OCI-LY7 (cell line): ENCODE measurements around the gene PGP. TPM values are rescaled to one million over a fixed set of nuclear protein-coding genes. Genes with fewer than 3 reads are reported as not detected.

Experiments
- BruUV-seq: library from RNA; stranded (reverse); fragments of 400-500 nt; replicated peaks from 2 replicates; lab custom pipeline; 2021; lab: Mats Ljungman, UMichigan
- CTCF ChIA-PET: fragments of 300-600 bp; sonication (Branson Sonifier 250); formaldehyde crosslinking; loops from one replicate; lab custom pipeline; 2022; ENCODE audit warnings: antibody characterized with exemption; ENCODE audit not compliant: unreplicated experiment; lab: Charles Lee
- POLR2A ChIA-PET: fragments of 300-600 bp; sonication (Branson Sonifier 250); formaldehyde crosslinking; loops from one replicate; lab custom pipeline; 2022; ENCODE audit warnings: antibody characterized with exemption; lab: Charles Lee
- DNase-seq: peaks from one replicate; pipeline ENCODE4 v3.0.0-alpha.2; 2015; ENCODE audit warnings: low spot score
- H2AFZ ChIP-seq: fragments of 200-600 bp; sonication (generic), shearing (Covaris generic); 2 replicates; pipeline ENCODE4 v1.6.1; 2014; ENCODE audit warnings: mild to moderate bottlenecking, antibody characterized with exemption, low read length, moderate library complexity
- H3K27ac ChIP-seq: fragments of 200-600 bp; sonication (generic); 2 replicates; pipeline ENCODE4 v1.5.1; 2014; ENCODE audit warnings: mixed run types, low read depth, mild to moderate bottlenecking, moderate library complexity, low read length, inconsistent platforms; ENCODE audit not compliant: poor library complexity, severe bottlenecking
- H3K36me3 ChIP-seq: fragments of 200-600 bp; sonication (generic); 2 replicates; pipeline ENCODE4 v1.6.1; 2014; ENCODE audit warnings: mild to moderate bottlenecking, antibody characterized with exemption, low read length, moderate library complexity, mixed read lengths; ENCODE audit not compliant: insufficient read depth
- H3K4me1 ChIP-seq: fragments of 200-600 bp; sonication (generic); 2 replicates; pipeline ENCODE4 v1.5.1; 2014; ENCODE audit warnings: mild to moderate bottlenecking, low read length; ENCODE audit not compliant: insufficient read depth, poor library complexity, severe bottlenecking
- H3K4me2 ChIP-seq: fragments of 200-600 bp; sonication (generic); 2 replicates; pipeline ENCODE4 v1.6.1; 2014; ENCODE audit warnings: mild to moderate bottlenecking, low read length
- H3K4me3 ChIP-seq: fragments of 200-600 bp; sonication (generic); 2 replicates; pipeline ENCODE4 v1.5.1; 2014; ENCODE audit warnings: mild to moderate bottlenecking, low read depth, low read length; ENCODE audit not compliant: poor library complexity, severe bottlenecking
- H3K79me2 ChIP-seq: fragments of 200-600 bp; sonication (generic); 2 replicates; pipeline ENCODE4 v1.6.1; 2016; ENCODE audit warnings: low read depth, mild to moderate bottlenecking, low read length, moderate library complexity, mixed read lengths; ENCODE audit not compliant: insufficient read depth
- H3K9me2 ChIP-seq: fragments of 200-600 bp; sonication (generic); 2 replicates; pipeline ENCODE4 v1.6.1; 2016; ENCODE audit warnings: mild to moderate bottlenecking, low read length, mixed read lengths; ENCODE audit not compliant: insufficient read depth
- H3K9me3 ChIP-seq: fragments of 200-600 bp; sonication (generic); 2 replicates; pipeline ENCODE4 v1.6.1; 2014; ENCODE audit warnings: mild to moderate bottlenecking, mixed run types, low read length, mixed read lengths
- H4K20me1 ChIP-seq: fragments of 200-600 bp; sonication (generic); 2 replicates; pipeline ENCODE4 v1.6.1; 2014; ENCODE audit warnings: mild to moderate bottlenecking, antibody characterized with exemption, low read length, moderate library complexity, mixed read lengths; ENCODE audit not compliant: insufficient read depth
- EZH2phosphoT487 ChIP-seq: fragments of 200-600 bp; sonication (generic); IDR thresholded peaks from 2 replicates; pipeline ENCODE4 v1.6.1; 2018; ENCODE audit warnings: low read depth, borderline replicate concordance, mild to moderate bottlenecking, mixed run types, antibody characterized with exemption, low read length, moderate library complexity, mixed read lengths
- intact Hi-C: fragments of 100-400 bp; cut with micrococcal nuclease; formaldehyde crosslinking; loops from one replicate; pipeline ENCODE4 v1.10.0; 2022; ENCODE audit not compliant: unreplicated experiment
- total RNA-seq, 2 experiments: library from RNA; depleted of rRNA in 1 of 2; stranded (reverse); fragments of >200 nt in 1 of 2; shearing (Covaris generic) in 1 of 2; gene quantifications; 2 replicates each; pipeline ENCODE4 v1.2.3, GENCODE V29; 2014 to 2022
- TF ChIP-seq, protein P1 (sequence below): fragments of 200-600 bp; sonication (generic); conservative IDR thresholded peaks from 2 replicates; pipeline ENCODE4 v1.5.1; 2014; ENCODE audit warnings: mild to moderate bottlenecking, antibody characterized with exemption, low read length, moderate library complexity, mixed read lengths

PGP gene
- total RNA-seq, 2 experiments from 2014 or later = 37.9 to 44.2 TPM

- no peak overlapping the region for H3K4me3 ChIP-seq
- H3K79me2 ChIP-seq = peaks cover 12% of the 10 kb centered on the region
- H3K4me1 ChIP-seq = peaks cover 5% of the 10 kb centered on the region
- POLR2A ChIA-PET = no interaction called here
- H3K36me3 ChIP-seq = peaks cover 71% of the 10 kb centered on the region
- no TSS peak for BruUV-seq
- H3K27ac ChIP-seq = no peak overlapping the region
- no peak overlapping the region for H2AFZ ChIP-seq
- H3K9me2 ChIP-seq = no peaks in the 10 kb centered on the region
- CTCF ChIA-PET = no interaction called here
- TF ChIP-seq EZH2phosphoT487 = no peak
- TF ChIP-seq, protein P1, sequence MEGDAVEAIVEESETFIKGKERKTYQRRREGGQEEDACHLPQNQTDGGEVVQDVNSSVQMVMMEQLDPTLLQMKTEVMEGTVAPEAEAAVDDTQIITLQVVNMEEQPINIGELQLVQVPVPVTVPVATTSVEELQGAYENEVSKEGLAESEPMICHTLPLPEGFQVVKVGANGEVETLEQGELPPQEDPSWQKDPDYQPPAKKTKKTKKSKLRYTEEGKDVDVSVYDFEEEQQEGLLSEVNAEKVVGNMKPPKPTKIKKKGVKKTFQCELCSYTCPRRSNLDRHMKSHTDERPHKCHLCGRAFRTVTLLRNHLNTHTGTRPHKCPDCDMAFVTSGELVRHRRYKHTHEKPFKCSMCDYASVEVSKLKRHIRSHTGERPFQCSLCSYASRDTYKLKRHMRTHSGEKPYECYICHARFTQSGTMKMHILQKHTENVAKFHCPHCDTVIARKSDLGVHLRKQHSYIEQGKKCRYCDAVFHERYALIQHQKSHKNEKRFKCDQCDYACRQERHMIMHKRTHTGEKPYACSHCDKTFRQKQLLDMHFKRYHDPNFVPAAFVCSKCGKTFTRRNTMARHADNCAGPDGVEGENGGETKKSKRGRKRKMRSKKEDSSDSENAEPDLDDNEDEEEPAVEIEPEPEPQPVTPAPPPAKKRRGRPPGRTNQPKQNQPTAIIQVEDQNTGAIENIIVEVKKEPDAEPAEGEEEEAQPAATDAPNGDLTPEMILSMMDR = no peak
- H3K4me2 ChIP-seq = no peak overlapping the region
- no peaks in the 10 kb centered on the region for H3K9me3 ChIP-seq
- H4K20me1 ChIP-seq = no peaks in the 10 kb centered on the region
- intact Hi-C loops = no loop called here
- no peak for DNase-seq
Measured at GRCh38 chr16:2244926-2245795, 30.5 kb upstream of the PGP start.

DNA sequence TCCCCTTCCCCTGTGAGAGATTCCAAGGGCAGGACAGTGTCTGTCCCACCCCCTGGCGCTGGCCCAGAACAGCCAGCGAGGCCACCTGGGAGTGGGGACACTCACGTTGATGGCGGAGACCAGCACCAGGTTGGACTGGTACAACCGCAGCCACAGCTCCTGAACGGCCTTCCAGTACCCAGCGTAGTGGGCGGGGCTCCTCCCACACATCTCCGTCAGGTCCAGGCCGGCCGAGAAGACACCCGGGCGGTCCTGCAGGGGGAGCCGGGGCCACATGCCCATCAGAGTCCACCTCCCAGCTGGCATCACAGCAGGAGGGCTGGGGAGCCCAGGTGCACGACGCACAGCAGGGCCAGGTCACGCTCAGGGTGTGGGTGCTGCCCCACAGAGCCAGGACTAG, 29.7 kb upstream of the PGP start:
- ChIA-PET CTCF (no interaction called here), POLR2A (no interaction called here)
- H3K27ac ChIP-seq = no peak overlapping the region
- intact Hi-C loops = no loop called here
- H4K20me1 ChIP-seq = no peaks in the 10 kb centered on the region
- H2AFZ ChIP-seq = no peak overlapping the region
- H3K9me3 ChIP-seq = no peaks in the 10 kb centered on the region
- H3K79me2 ChIP-seq = peaks cover 3% of the 10 kb centered on the region
- H3K4me3 ChIP-seq = no peak overlapping the region
- H3K4me1 ChIP-seq = no peaks in the 10 kb centered on the region
- H3K9me2 ChIP-seq = no peaks in the 10 kb centered on the region
- no TSS peak for BruUV-seq
- TF ChIP-seq, protein P1 = no peak
- TF ChIP-seq EZH2phosphoT487 = no peak
- DNase-seq = no peak
- H3K36me3 ChIP-seq = peaks cover 72% of the 10 kb centered on the region
- H3K4me2 ChIP-seq = no peak overlapping the region

DNA sequence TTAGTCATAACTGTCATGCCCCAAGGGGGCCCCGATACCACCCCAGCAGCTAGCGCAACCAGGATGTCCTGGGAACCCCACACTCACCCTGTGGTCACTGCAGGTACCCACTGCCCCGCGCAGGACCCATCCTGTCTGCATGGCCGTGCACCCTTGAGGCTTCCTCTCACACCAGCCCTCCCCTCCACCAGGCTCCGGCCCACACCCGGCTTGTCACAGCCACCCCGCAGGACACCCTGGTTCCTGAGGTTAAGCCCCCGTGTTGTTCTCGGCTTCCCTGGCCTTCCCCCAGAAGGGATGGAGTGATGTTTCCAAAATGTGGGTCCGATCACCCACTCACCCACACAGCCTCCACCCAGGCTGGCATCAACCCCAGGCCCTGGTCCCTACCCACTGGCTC, 29.1 kb upstream of the PGP start:
- no peak for DNase-seq
- Histone ChIP-seq H3K27ac (no peak overlapping the region), H3K36me3 (peaks cover 72% of the 10 kb centered on the region), H3K4me3 (no peak overlapping the region), H4K20me1 (no peaks in the 10 kb centered on the region), H3K9me2 (no peaks in the 10 kb centered on the region), H3K4me2 (no peak overlapping the region), H3K9me3 (no peaks in the 10 kb centered on the region), H2AFZ (no peak overlapping the region), H3K4me1 (no peaks in the 10 kb centered on the region), H3K79me2 (no peaks in the 10 kb centered on the region; the same call in 1 of the 2 replicates)
- BruUV-seq = no TSS peak
- intact Hi-C loops = no loop called here
- no peak for TF ChIP-seq EZH2phosphoT487
- TF ChIP-seq, protein P1 = no peak
- CTCF ChIA-PET = no interaction called here
- POLR2A ChIA-PET = no interaction called here
